Osteocyte (in vitro differentiated cells): ENCODE results near the gene S1PR4. TPM values are rescaled to one million over a fixed set of nuclear protein-coding genes. Genes with fewer than 3 reads are reported as not detected.
"Not testable (repeated sequence)": the region's sequence is repeated elsewhere in the genome, so short reads cannot be mapped to it uniquely, and the experiment has no call there.

Source experiments
- DNase-seq: peaks from one replicate; pipeline ENCODE4 v3.0.0; 2021; ENCODE audit warnings: mixed read lengths; ENCODE audit not compliant: unreplicated experiment; ENCODE audit errors: extremely low spot score
- H3K27ac Mint-ChIP-seq: one replicate; pipeline ENCODE4 v1.8.0; 2021; ENCODE audit warnings: mild to moderate bottlenecking, mixed read lengths; ENCODE audit not compliant: unreplicated experiment
- H3K27me3 Mint-ChIP-seq: one replicate; pipeline ENCODE4 v1.8.0; 2021; ENCODE audit warnings: mixed read lengths; ENCODE audit not compliant: unreplicated experiment
- H3K36me3 Mint-ChIP-seq: one replicate; pipeline ENCODE4 v1.8.0; 2021; ENCODE audit warnings: mixed read lengths; ENCODE audit not compliant: unreplicated experiment
- H3K4me1 Mint-ChIP-seq: one replicate; pipeline ENCODE4 v1.8.0; 2021; ENCODE audit warnings: mixed read lengths; ENCODE audit not compliant: unreplicated experiment
- H3K4me3 Mint-ChIP-seq: one replicate; pipeline ENCODE4 v1.8.0; 2021; ENCODE audit warnings: mild to moderate bottlenecking, moderate library complexity, mixed read lengths; ENCODE audit not compliant: unreplicated experiment
- H3K9me3 Mint-ChIP-seq: one replicate; pipeline ENCODE4 v1.8.0; 2021; ENCODE audit warnings: mixed read lengths; ENCODE audit not compliant: unreplicated experiment
- CTCF ChIP-seq: fragments of 200-600 bp; sonication (generic); IDR thresholded peaks from 2 replicates; pipeline ENCODE4 v1.5.0; 2021; ENCODE audit warnings: antibody characterized with exemption, mild to moderate bottlenecking, moderate library complexity
- total RNA-seq: library from RNA; stranded (reverse); gene quantifications from 2 replicates; pipeline ENCODE4 v1.2.1, GENCODE V29; 2021

Gene S1PR4
- total RNA-seq, 1 donor from 2014 or later = not detected

- peaks cover 5% of the 10 kb centered on the region for H3K9me3 Mint-ChIP-seq
- H3K4me1 Mint-ChIP-seq = peaks cover 4% of the 10 kb centered on the region
- no peaks in the 10 kb centered on the region for H3K36me3 Mint-ChIP-seq
- H3K4me3 Mint-ChIP-seq = no peak overlapping the region
- TF ChIP-seq CTCF = no peak
- H3K27ac Mint-ChIP-seq = no peak overlapping the region
- H3K27me3 Mint-ChIP-seq = no peaks in the 10 kb centered on the region
- DNase-seq = no peak
Measured at GRCh38 chr19:3163943-3164342, 14.6 kb upstream of the S1PR4 start.

GRCh38 chr19:3167533-3168272 is 10.9 kb upstream of the S1PR4 start:
- no peak for TF ChIP-seq CTCF
- H3K27ac Mint-ChIP-seq = no peak overlapping the region
- H3K4me1 Mint-ChIP-seq = peaks cover 4% of the 10 kb centered on the region
- no peaks in the 10 kb centered on the region for H3K9me3 Mint-ChIP-seq
- no peak overlapping the region for H3K4me3 Mint-ChIP-seq
- DNase-seq = no peak
- no peaks in the 10 kb centered on the region for H3K36me3 Mint-ChIP-seq
- H3K27me3 Mint-ChIP-seq = peaks cover 3% of the 10 kb centered on the region

GRCh38 chr19:3171894-3172672 is 6.5 kb upstream of the S1PR4 start:
- Mint-ChIP-seq H3K27me3 (peaks cover 3% of the 10 kb centered on the region), H3K36me3 (no peaks in the 10 kb centered on the region), H3K27ac (no peak overlapping the region), H3K4me3 (no peak overlapping the region), H3K9me3 (no peaks in the 10 kb centered on the region), H3K4me1 (peaks cover 3% of the 10 kb centered on the region)
- TF ChIP-seq CTCF = no peak
- DNase-seq = no peak

DNA sequence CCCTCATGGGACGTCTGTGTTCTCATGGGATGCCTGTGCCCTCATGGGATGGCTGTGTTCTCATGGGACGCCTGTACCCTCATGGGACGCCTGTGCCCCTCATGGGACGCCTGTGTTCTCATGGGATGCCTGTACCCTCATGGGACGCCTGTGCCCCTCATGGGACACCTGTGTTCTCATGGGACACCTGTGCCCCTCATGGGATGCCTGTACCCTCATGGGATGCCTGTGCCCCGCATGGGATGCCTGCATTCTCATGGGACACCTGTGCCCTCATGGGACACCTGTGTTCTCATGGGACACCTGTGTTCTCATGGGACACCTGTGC is 5.9 kb upstream of the S1PR4 start:
- H3K36me3 Mint-ChIP-seq, H3K27ac Mint-ChIP-seq, H3K4me3 Mint-ChIP-seq, H3K9me3 Mint-ChIP-seq, DNase-seq, H3K4me1 Mint-ChIP-seq, H3K27me3 Mint-ChIP-seq: not testable (repeated sequence)

DNA sequence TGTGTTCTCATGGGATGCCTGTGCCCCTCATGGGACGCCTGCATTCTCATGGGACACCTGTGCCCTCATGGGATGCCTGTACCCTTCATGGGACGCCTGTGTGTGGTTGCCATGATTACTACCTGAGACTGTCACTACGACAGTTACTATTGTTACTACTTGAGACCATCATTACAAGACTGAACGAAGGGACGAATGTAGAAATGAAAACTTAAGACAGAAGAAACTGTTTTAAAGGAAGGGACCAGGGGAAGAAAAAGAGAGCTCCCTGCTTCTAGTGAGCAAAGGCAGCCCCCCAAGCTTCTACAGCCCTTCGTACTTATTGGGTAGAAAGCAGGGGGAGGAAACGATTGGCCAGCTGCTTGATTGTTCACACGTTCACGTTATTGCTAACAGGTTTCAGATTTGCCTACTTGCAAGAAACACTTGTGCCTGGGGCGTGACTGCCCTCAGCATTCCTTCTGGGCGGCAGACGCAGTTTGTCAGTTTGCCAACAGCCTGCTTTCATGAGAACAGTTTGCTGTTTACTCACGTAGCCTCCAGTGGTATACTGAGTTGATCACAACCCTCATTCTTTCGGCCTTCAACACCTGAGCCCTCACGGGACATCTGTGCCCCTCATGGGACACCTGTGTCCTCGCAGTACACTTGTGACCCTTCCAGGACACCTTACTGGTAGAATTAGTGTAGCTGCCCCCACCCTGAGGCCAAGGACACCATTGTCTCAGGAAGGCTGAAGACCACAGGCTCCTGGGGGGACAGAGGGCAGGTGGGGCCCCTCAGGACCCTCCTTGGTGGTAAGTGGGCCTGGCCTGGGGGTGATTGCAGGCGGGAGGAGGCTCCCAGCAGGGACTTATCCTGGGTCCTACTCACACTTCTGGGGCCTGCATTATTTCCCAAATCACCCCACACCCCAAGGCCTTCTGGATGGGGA is 2.5 kb upstream of the S1PR4 start:
- H3K27ac Mint-ChIP-seq = no peak overlapping the region
- no peak overlapping the region for H3K4me3 Mint-ChIP-seq
- no peak for DNase-seq
- no peaks in the 10 kb centered on the region for H3K27me3 Mint-ChIP-seq
- H3K36me3 Mint-ChIP-seq = no peaks in the 10 kb centered on the region
- no peak for TF ChIP-seq CTCF
- H3K4me1 Mint-ChIP-seq = peaks cover 3% of the 10 kb centered on the region
- H3K9me3 Mint-ChIP-seq = no peaks in the 10 kb centered on the region
